ENCODE data around the gene BNIP3. TPM values are rescaled to one million over a fixed set of nuclear protein-coding genes. Genes with fewer than 3 reads are reported as not detected.

BNIP3 gene
- total RNA-seq, 2 donors from 2014 or later, result 33.6 to 81.5 TPM

GRCh38 chr10:131968949-131969348 lies 12.8 kb downstream of the BNIP3 start:
- H3K4me1 ChIP-seq (ENCODE audit: control insufficient read depth in 1 of 2, low read depth in 2 of 2), result no peaks in the 10 kb centered on the region
- H3K4me3 ChIP-seq, result no peak overlapping the region
- peaks cover 16% of the 10 kb centered on the region for H3K36me3 ChIP-seq
- no peak overlapping the region for H3K27ac ChIP-seq
- ATAC-seq (ENCODE audit: insufficient number of reproducible peaks, low FRiP score, low read depth) (no peak), DNase-seq (ENCODE audit: low spot score) (no peak)
- no peaks in the 10 kb centered on the region for H3K9me3 ChIP-seq
- H3K27me3 ChIP-seq (replicated peaks; ENCODE audit: insufficient read depth), result no peaks in the 10 kb centered on the region
- no peak for TF ChIP-seq CTCF (IDR thresholded peaks at IDR 0.05)

GRCh38 chr10:131964298-131964697 lies 17.4 kb downstream of the BNIP3 start:
- Histone ChIP-seq H3K27ac (no peak overlapping the region), H3K36me3 (peaks cover 7% of the 10 kb centered on the region), H3K9me3 (no peaks in the 10 kb centered on the region), H3K27me3 (replicated peaks; ENCODE audit: insufficient read depth) (no peaks in the 10 kb centered on the region), H3K4me3 (no peak overlapping the region), H3K4me1 (ENCODE audit: control insufficient read depth in 1 of 2, low read depth in 2 of 2) (no peaks in the 10 kb centered on the region)
- DNase-seq (ENCODE audit: low spot score) (no peak), ATAC-seq (ENCODE audit: insufficient number of reproducible peaks, low FRiP score, low read depth) (no peak)
- TF ChIP-seq CTCF (IDR thresholded peaks at IDR 0.05), result no peak

- Histone ChIP-seq H3K27me3 (replicated peaks; ENCODE audit: insufficient read depth) (no peaks in the 10 kb centered on the region), H3K4me1 (ENCODE audit: control insufficient read depth in 1 of 2, low read depth in 2 of 2) (no peaks in the 10 kb centered on the region), H3K9me3 (no peaks in the 10 kb centered on the region), H3K4me3 (no peak overlapping the region), H3K27ac (no peak overlapping the region), H3K36me3 (peaks cover 3% of the 10 kb centered on the region)
- ATAC-seq (ENCODE audit: insufficient number of reproducible peaks, low FRiP score, low read depth), result no peak
- no peak for DNase-seq (ENCODE audit: low spot score)
- no peak for TF ChIP-seq CTCF (IDR thresholded peaks at IDR 0.05)
These were observed 17.9 kb downstream of the BNIP3 start for GRCh38 chr10:131963811-131964210.

GRCh38 chr10:131963350-131963749 lies 18.4 kb downstream of the BNIP3 start:
- H3K27ac ChIP-seq, result no peak overlapping the region
- no peak for TF ChIP-seq CTCF (IDR thresholded peaks at IDR 0.05)
- H3K4me3 ChIP-seq, result no peak overlapping the region
- DNase-seq (ENCODE audit: low spot score) (no peak), ATAC-seq (ENCODE audit: insufficient number of reproducible peaks, low FRiP score, low read depth) (no peak)
- H3K27me3 ChIP-seq (replicated peaks; ENCODE audit: insufficient read depth), result no peaks in the 10 kb centered on the region
- no peaks in the 10 kb centered on the region for H3K4me1 ChIP-seq (ENCODE audit: control insufficient read depth in 1 of 2, low read depth in 2 of 2)
- peaks cover 5% of the 10 kb centered on the region for H3K36me3 ChIP-seq
- H3K9me3 ChIP-seq, result no peaks in the 10 kb centered on the region

- no peak for DNase-seq (ENCODE audit: low spot score)
- Histone ChIP-seq H3K9me3 (no peaks in the 10 kb centered on the region), H3K4me3 (no peak overlapping the region)
These were observed 19.7 kb downstream of the BNIP3 start for GRCh38 chr10:131961777-131962662.

More at GRCh38 chr10:131961777-131962662, 19.7 kb downstream of the BNIP3 start:
- Histone ChIP-seq H3K36me3 (peaks cover 12% of the 10 kb centered on the region), H3K27ac (no peak overlapping the region), H3K4me1 (ENCODE audit: control insufficient read depth in 1 of 2, low read depth in 2 of 2) (no peaks in the 10 kb centered on the region), H3K27me3 (replicated peaks; ENCODE audit: insufficient read depth) (no peaks in the 10 kb centered on the region)
- ATAC-seq (ENCODE audit: insufficient number of reproducible peaks, low FRiP score, low read depth), result no peak
- no peak for TF ChIP-seq CTCF (IDR thresholded peaks at IDR 0.05)
